ENCODE measurements around the gene BAZ2A.

DNA sequence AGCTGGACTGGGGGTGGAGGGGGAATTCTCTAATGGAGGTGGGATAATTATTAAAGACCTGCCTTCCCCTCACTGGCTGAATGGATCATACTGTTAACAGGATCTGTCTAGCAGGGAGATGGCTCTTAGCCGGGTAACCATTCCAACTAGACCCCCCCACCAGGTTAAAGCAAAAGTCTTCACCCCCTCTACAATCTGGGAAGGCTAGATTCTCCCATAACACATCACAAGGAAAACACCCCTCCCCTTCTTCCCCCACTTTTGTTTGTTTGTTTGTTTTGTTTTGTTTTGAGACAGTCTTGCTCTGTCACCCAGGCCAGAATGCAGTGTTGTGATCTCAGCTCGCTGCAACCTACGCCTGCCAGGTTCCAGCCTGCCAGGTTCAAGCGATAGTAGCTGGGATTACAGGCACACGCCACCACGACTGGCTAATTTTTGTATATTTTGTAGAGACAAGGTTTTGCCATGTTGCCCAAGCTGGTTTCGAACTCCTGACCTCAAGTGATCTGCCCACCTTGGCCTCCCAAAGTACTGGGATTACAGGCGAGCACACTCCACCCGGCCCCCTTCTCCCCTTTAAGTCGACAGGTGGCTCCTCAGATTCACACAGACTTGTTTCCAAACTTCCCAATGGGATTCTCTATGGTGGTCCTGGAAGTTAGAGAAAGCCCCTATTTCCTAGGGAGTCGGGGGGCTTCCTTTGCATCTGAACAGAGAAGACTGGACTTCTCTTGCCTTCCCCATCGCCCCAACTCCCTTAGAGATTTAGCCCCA is 3.5 kb upstream of the BAZ2A start:
- no peak for TF ChIP-seq RAD21 (IDR thresholded peaks at IDR 0.05; ENCODE audit: low read length)
- TF ChIP-seq, protein P1, sequence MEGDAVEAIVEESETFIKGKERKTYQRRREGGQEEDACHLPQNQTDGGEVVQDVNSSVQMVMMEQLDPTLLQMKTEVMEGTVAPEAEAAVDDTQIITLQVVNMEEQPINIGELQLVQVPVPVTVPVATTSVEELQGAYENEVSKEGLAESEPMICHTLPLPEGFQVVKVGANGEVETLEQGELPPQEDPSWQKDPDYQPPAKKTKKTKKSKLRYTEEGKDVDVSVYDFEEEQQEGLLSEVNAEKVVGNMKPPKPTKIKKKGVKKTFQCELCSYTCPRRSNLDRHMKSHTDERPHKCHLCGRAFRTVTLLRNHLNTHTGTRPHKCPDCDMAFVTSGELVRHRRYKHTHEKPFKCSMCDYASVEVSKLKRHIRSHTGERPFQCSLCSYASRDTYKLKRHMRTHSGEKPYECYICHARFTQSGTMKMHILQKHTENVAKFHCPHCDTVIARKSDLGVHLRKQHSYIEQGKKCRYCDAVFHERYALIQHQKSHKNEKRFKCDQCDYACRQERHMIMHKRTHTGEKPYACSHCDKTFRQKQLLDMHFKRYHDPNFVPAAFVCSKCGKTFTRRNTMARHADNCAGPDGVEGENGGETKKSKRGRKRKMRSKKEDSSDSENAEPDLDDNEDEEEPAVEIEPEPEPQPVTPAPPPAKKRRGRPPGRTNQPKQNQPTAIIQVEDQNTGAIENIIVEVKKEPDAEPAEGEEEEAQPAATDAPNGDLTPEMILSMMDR (IDR thresholded peaks at IDR 0.05) = no peak
- TF ChIP-seq, protein P2, sequence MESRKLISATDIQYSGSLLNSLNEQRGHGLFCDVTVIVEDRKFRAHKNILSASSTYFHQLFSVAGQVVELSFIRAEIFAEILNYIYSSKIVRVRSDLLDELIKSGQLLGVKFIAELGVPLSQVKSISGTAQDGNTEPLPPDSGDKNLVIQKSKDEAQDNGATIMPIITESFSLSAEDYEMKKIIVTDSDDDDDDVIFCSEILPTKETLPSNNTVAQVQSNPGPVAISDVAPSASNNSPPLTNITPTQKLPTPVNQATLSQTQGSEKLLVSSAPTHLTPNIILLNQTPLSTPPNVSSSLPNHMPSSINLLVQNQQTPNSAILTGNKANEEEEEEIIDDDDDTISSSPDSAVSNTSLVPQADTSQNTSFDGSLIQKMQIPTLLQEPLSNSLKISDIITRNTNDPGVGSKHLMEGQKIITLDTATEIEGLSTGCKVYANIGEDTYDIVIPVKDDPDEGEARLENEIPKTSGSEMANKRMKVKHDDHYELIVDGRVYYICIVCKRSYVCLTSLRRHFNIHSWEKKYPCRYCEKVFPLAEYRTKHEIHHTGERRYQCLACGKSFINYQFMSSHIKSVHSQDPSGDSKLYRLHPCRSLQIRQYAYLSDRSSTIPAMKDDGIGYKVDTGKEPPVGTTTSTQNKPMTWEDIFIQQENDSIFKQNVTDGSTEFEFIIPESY (IDR thresholded peaks at IDR 0.05; ENCODE audit: borderline replicate concordance, low read depth) = no peak
- TF ChIP-seq JUND (IDR thresholded peaks at IDR 0.05) = no peak
- TF ChIP-seq ELF1 (IDR thresholded peaks at IDR 0.05) = no peak
- no peak for TF ChIP-seq NRF1 (IDR thresholded peaks at IDR 0.05; ENCODE audit: low read depth, low read length)
- TF ChIP-seq FOXJ3 (CRISPR knock-in tag; IDR thresholded peaks at IDR 0.05) = no peak
- TF ChIP-seq EZH2phosphoT487 (IDR thresholded peaks at IDR 0.05; ENCODE audit: borderline replicate concordance, low read depth) = no peak
- no peak for TF ChIP-seq RFX5 (IDR thresholded peaks at IDR 0.05; ENCODE audit: low read length)
- no peak for TF ChIP-seq FOXM1 (IDR thresholded peaks at IDR 0.05; ENCODE audit: low read depth)
- TF ChIP-seq, protein P3, sequence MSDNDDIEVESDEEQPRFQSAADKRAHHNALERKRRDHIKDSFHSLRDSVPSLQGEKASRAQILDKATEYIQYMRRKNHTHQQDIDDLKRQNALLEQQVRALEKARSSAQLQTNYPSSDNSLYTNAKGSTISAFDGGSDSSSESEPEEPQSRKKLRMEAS (IDR thresholded peaks at IDR 0.05; ENCODE audit: low read depth) = no peak
- TF ChIP-seq MXI1 (IDR thresholded peaks at IDR 0.05; ENCODE audit: low read depth, low read length) = no peak
- TF ChIP-seq POLR2AphosphoS5 (IDR thresholded peaks at IDR 0.05; ENCODE audit: low read depth, low read length) = no peak
